Sigmoid colon (tissue), 7 donors: ENCODE data around the gene TNPO1. TPM values are rescaled to one million over a fixed set of nuclear protein-coding genes. Genes with fewer than 3 reads are reported as not detected.

Source experiments
- DNase-seq: peaks from one replicate; pipeline ENCODE4 v3.0.0-alpha.2; 2019
- H3K27ac ChIP-seq, 4 donors: fragments of 200-600 bp; sonication (generic); one replicate each; pipeline ENCODE4 v1.5.1; 2016 to 2019; ENCODE audit warnings: mild to moderate bottlenecking in 1 of 4
- H3K27me3 ChIP-seq, 3 donors: fragments of 200-600 bp; sonication (generic); one replicate each; pipeline ENCODE4 v1.5.1; 2019; ENCODE audit warnings: mild to moderate bottlenecking in 1 of 3
- H3K36me3 ChIP-seq, 4 donors: fragments of 200-600 bp; sonication (generic); one replicate each; pipeline ENCODE4 v1.5.1; 2016 to 2019
- H3K4me1 ChIP-seq, 4 donors: fragments of 200-600 bp; sonication (generic); one replicate each; pipeline ENCODE4 v1.5.1; 2017 to 2019
- H3K4me3 ChIP-seq, 4 donors: fragments of 200-600 bp; sonication (generic); one replicate each; pipeline ENCODE4 v1.5.1; 2017 to 2019; ENCODE audit warnings: mild to moderate bottlenecking in 2 of 4, moderate library complexity in 1 of 4
- H3K9me3 ChIP-seq, 4 donors: fragments of 200-600 bp in 3 of 4; sonication (generic) in 3 of 4; one replicate each; pipeline versions ENCODE4 v1.5.1 to v1.6.1; 2013 to 2019
- EP300 ChIP-seq, 4 donors: sonication (generic); formaldehyde crosslinking; IDR thresholded peaks; one replicate each; pipeline ENCODE4 v1.6.1; 2017; ENCODE audit warnings: antibody characterized with exemption in 4 of 4
- POLR2A ChIP-seq, 2 donors: fragments of 450-650 bp; IDR thresholded peaks; one replicate each; pipeline ENCODE4 v1.6.1; 2016; ENCODE audit warnings: antibody characterized with exemption in 2 of 2, mild to moderate bottlenecking in 2 of 2, moderate library complexity in 2 of 2
- POLR2AphosphoS5 ChIP-seq, 4 donors: sonication (generic); formaldehyde crosslinking; IDR thresholded peaks; one replicate each; pipeline ENCODE4 v1.6.1; 2017; ENCODE audit warnings: antibody characterized with exemption in 4 of 4
- WGBS, 2 donors: extraction: QIAGEN DNeasy Blood & Tissue Kit; methylation state at CpG; one replicate each; pipeline ENCODE4 v1.1.7; 2013; 5-methylcytosine and 5-hydroxymethylcytosine counted together
- intact Hi-C: fragments of 100-400 bp; cut with DNase I; formaldehyde crosslinking; loops from one replicate; pipeline ENCODE4 v1.15.1; 2023
- polyA plus RNA-seq, 3 donors: library from polyadenylated mRNA; stranded (reverse); fragments of 200-250 nt; gene quantifications; one replicate each; pipeline ENCODE4 v1.2.3, GENCODE V29; 2013
- total RNA-seq, 4 donors: library from RNA; depleted of rRNA; stranded (reverse); fragments of >200 nt; gene quantifications; one replicate each; pipeline ENCODE4 v1.1.0, GENCODE V29; 2016
- TF ChIP-seq, protein P1 (sequence below), 4 experiments: fragments of 450-650 bp in 3 of 4; fragments of 200-600 bp in 1 of 4; IDR thresholded peaks; one replicate each; pipeline ENCODE4 v1.5.1; 2016 to 2019; ENCODE audit warnings: antibody characterized with exemption in 4 of 4, mild to moderate bottlenecking in 3 of 4, moderate library complexity in 2 of 4
- donor health status: healthy with polysubstance abuse.
- donor health status: Bipolar disorder and iron deficiency.
- donor health status: healthy.

The TNPO1 gene
- total and polyA plus RNA-seq, 7 donors = 18.6 to 145 (median 86.2) TPM

DNA sequence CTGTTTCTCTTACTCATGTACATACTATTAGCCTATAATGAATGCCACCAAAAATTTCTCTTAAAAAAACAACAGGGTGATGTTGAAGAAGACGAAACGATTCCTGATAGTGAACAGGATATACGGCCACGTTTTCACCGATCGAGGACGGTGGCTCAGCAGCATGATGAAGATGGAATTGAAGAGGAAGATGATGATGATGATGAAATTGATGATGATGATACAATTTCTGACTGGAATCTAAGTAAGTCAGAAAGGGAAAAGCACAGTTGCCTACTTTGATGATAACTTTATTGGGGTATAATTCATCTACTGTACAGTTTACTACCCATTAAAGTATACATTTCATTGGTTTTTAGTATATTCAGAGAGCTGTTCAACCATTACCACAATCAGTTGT, 66.5 kb downstream of the TNPO1 start:
- Histone ChIP-seq H3K27ac (no peak overlapping the region), H3K36me3 (peaks cover 6 to 95% (median 36%) of the 10 kb centered on the region in 4 donors), H3K4me1 (peaks cover 0 to 14% (median 4%) of the 10 kb centered on the region in 4 donors)

DNA sequence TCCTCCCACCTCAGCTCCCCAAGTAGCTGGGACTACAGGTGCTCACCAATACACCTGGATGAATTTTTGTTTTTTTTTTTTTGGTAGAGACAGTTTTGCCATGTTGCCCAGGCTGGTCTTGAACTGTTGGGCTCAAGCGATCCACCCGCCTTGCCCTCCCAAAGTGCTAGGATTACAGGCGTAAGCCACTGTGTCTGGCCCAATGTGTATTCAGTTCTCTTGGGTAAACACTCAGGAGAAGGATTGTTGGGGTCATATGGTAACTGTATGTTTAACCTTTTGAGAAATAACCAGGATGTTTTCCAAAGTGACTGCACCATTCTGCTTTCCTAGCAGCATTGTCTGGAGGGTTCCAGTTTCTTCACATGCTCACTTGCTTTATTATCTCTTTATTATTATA, 67.4 kb downstream of the TNPO1 start:
- intact Hi-C loops = no loop called here
- H3K9me3 ChIP-seq = no peaks in the 10 kb centered on the region
- WGBS, 2 donors = 84 to 98% methylated on average over 3 of the region's 3 CpGs

More for the DNA sequence above, 66.5 kb downstream of the TNPO1 start:
- Histone ChIP-seq H3K4me3 (no peak overlapping the region), H3K27me3 (no peaks in the 10 kb centered on the region), H3K9me3 (no peaks in the 10 kb centered on the region)
- DNase-seq = no peak
- intact Hi-C loops = no loop called here
- no peak for TF ChIP-seq POLR2A (IDR thresholded peaks at IDR 0.05)
- no peak for TF ChIP-seq POLR2AphosphoS5 (IDR thresholded peaks at IDR 0.05)
- TF ChIP-seq, protein P1, sequence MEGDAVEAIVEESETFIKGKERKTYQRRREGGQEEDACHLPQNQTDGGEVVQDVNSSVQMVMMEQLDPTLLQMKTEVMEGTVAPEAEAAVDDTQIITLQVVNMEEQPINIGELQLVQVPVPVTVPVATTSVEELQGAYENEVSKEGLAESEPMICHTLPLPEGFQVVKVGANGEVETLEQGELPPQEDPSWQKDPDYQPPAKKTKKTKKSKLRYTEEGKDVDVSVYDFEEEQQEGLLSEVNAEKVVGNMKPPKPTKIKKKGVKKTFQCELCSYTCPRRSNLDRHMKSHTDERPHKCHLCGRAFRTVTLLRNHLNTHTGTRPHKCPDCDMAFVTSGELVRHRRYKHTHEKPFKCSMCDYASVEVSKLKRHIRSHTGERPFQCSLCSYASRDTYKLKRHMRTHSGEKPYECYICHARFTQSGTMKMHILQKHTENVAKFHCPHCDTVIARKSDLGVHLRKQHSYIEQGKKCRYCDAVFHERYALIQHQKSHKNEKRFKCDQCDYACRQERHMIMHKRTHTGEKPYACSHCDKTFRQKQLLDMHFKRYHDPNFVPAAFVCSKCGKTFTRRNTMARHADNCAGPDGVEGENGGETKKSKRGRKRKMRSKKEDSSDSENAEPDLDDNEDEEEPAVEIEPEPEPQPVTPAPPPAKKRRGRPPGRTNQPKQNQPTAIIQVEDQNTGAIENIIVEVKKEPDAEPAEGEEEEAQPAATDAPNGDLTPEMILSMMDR (IDR thresholded peaks at IDR 0.05) = no peak
- TF ChIP-seq EP300 (IDR thresholded peaks at IDR 0.05) = no peak
- WGBS, 2 donors = 96 to 98% methylated on average over 7 of the region's 7 CpGs

DNA sequence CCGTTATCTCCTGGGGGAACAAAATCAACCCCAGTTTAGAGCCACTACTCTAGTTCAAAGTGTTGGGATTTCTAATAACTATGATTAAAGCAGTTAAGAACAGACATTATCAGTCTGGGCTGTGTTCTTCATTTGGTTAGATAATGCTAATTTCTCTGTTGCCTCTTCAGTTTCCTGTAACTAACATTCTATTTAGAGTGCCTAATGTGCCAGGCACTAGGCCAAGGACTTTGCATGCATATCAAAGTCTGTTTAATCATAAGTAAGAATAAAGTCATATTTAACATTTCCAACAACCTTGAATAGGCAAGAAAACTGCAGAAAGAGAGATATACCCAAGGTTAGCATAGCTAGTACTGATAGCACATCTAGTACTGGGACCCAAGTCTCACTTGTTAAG, 68.4 kb downstream of the TNPO1 start:
- Histone ChIP-seq H3K9me3 (no peaks in the 10 kb centered on the region), H3K4me1 (peaks cover 0 to 14% (median 4%) of the 10 kb centered on the region in 4 donors), H3K27ac (no peak overlapping the region), H3K36me3 (peaks cover 10 to 97% (median 42%) of the 10 kb centered on the region in 4 donors), H3K4me3 (no peak overlapping the region), H3K27me3 (no peaks in the 10 kb centered on the region)
- intact Hi-C loops = no loop called here
- DNase-seq = no peak
- 94 to 97% methylated on average over 1 of the region's 1 CpG for WGBS, 2 donors
- no peak for TF ChIP-seq POLR2AphosphoS5 (IDR thresholded peaks at IDR 0.05)
- TF ChIP-seq EP300 (IDR thresholded peaks at IDR 0.05) = no peak
- TF ChIP-seq, protein P1 (IDR thresholded peaks at IDR 0.05) = no peak
- no peak for TF ChIP-seq POLR2A (IDR thresholded peaks at IDR 0.05)

More for the DNA sequence above, 67.4 kb downstream of the TNPO1 start:
- peaks cover 0 to 14% (median 4%) of the 10 kb centered on the region in 4 donors for H3K4me1 ChIP-seq
- no peak for TF ChIP-seq EP300 (IDR thresholded peaks at IDR 0.05)
- TF ChIP-seq POLR2AphosphoS5 (IDR thresholded peaks at IDR 0.05) = no peak
- TF ChIP-seq POLR2A (IDR thresholded peaks at IDR 0.05) = no peak
- no peak overlapping the region for H3K27ac ChIP-seq
- H3K27me3 ChIP-seq = no peaks in the 10 kb centered on the region
- peaks cover 10 to 97% (median 42%) of the 10 kb centered on the region in 4 donors for H3K36me3 ChIP-seq
- H3K4me3 ChIP-seq = no peak overlapping the region
- DNase-seq = no peak

DNA sequence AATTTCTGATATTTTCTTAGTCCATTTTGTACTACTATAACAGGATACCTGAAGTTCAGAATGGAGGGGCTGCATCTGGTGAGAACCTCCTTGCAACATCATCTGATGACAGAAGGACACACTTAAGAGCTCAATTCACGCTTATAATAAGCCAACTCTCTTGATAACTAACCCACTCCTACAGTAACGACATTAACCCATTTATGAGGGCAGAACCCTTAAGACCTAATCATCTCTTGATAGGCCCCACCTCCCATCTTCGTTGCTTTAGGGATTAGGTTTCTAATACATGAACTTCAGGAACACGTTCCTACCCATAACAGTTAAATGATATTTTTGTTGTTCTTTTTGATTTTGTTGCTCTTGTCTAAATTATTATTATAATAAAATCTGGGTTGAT, 69.4 kb downstream of the TNPO1 start:
- Histone ChIP-seq H3K36me3 (peaks cover 10 to 99% (median 43%) of the 10 kb centered on the region in 4 donors), H3K9me3 (no peaks in the 10 kb centered on the region), H3K27me3 (no peaks in the 10 kb centered on the region), H3K27ac (no peak overlapping the region), H3K4me3 (no peak overlapping the region), H3K4me1 (peaks cover 0 to 14% (median 4%) of the 10 kb centered on the region in 4 donors)
- no peak for DNase-seq
- intact Hi-C loops = no loop called here
- TF ChIP-seq POLR2A (IDR thresholded peaks at IDR 0.05) = no peak
- TF ChIP-seq, protein P1 (IDR thresholded peaks at IDR 0.05) = no peak
- no peak for TF ChIP-seq EP300 (IDR thresholded peaks at IDR 0.05)
- no peak for TF ChIP-seq POLR2AphosphoS5 (IDR thresholded peaks at IDR 0.05)
- 92 to 95% methylated on average over 4 of the region's 4 CpGs for WGBS, 2 donors

DNA sequence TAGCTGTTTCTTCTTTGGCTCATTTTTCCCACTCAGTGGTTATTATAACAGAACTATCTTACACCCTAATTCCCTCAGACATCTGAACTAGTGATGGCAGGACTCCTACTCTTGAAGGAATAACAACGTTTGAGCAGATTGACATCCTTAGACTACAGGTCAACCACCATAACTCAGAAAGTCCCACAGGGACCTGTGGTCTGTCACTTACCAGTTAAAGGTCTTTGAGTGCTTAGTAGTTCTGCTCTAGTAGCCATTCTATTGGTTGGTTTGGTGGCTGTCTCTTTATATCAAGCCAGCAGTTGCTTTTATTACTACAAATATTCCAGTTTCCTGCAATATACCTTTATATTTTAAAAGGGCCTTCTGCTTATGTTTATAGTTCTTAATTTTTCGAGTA, 72.1 kb downstream of the TNPO1 start:
- Histone ChIP-seq H3K4me3 (no peak overlapping the region), H3K27me3 (no peaks in the 10 kb centered on the region), H3K27ac (no peak overlapping the region), H3K9me3 (no peaks in the 10 kb centered on the region), H3K36me3 (peaks cover 4 to 99% (median 40%) of the 10 kb centered on the region in 4 donors), H3K4me1 (peaks cover 0 to 14% (median 4%) of the 10 kb centered on the region in 4 donors)
- intact Hi-C loops = no loop called here
- TF ChIP-seq POLR2AphosphoS5 (IDR thresholded peaks at IDR 0.05) (no peak), EP300 (IDR thresholded peaks at IDR 0.05) (no peak), POLR2A (IDR thresholded peaks at IDR 0.05) (no peak)
- TF ChIP-seq, protein P1 (IDR thresholded peaks at IDR 0.05) = no peak
- WGBS, 2 donors = 72 to 75% methylated on average over 2 of the region's 2 CpGs
- no peak for DNase-seq
